ENCODE results near the gene GID4.

Gene GID4

GRCh38 chr17:18018411-18018921 lies 20.7 kb upstream of the GID4 start:
- DNase-seq, result no peak

- DNase-seq, result no peak
Measured at GRCh38 chr17:18019838-18020154, 19.4 kb upstream of the GID4 start.

GRCh38 chr17:18020971-18021370 lies 18.2 kb upstream of the GID4 start:
- DNase-seq, result no peak

DNA sequence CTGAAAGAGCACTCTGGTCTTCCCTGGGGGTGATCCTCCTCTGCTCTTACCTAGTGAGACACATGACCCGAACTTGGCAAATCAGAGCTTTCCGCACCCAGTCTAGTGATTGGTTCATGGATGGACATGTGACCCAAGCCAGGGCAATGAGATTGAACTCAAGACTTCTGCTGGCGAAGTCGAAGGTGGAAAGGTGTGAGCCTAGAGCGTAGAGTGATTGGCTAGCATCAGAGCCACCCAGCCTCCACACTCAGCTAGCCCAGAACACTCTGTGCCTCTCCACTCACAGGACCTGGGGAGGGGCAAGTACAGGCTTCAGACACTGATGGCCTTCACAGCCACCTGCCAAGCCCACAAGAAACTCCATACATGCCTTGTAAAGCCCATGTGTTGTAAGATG lies 17.8 kb upstream of the GID4 start:
- DNase-seq, result no peak

- no peak for DNase-seq
Measured at GRCh38 chr17:18025241-18025944, 13.8 kb upstream of the GID4 start.

- peak; percentile 57 for DNase-seq
Measured at GRCh38 chr17:18025945-18026776, 13.0 kb upstream of the GID4 start.

GRCh38 chr17:18027280-18027679 lies 11.9 kb upstream of the GID4 start:
- DNase-seq, result no peak

DNA sequence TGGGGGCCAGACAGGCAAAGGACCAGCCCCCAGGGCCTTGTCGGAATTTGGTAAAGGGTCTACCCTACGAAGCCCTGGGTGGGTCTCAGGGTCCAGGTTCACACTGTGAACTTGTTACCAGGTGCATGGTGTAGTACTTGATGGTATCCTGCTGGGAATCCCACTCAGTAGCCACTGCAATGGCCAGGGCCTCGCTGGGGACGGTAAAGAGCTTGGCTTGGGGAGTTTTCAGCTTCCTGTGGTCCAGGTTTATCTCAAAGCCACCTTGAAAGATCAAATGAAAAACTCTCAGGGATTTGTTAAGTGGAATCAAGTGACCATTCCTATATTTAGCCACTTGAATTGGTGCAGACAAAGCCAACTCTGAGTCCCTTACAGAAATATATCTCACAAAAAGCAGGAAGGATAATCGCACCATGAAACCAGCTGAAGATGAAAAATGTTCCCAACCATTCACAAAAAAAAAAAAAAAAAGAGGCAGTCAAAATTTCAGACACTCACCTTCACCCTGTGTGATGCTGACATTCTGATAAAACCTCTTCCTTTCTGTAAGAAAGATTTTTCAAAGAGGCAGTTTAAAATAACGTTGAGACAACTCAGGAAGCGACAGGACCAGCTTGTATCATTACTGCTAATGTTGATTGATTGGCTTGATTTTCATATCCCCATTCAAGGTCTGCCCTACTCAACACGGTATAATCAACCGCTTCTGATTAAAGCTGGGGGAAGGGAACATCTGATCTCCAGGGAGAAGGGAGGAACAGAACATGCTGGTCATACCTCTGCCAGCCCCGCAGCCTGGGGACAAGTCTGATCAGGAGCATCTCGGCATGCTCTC lies 10.9 kb upstream of the GID4 start:
- peak; percentile 84 for DNase-seq

- DNase-seq, result peak; percentile 82
Measured at GRCh38 chr17:18028952-18029540, 10.2 kb upstream of the GID4 start.

GRCh38 chr17:18031955-18032354 lies 7.3 kb upstream of the GID4 start:
- no peak for DNase-seq

GRCh38 chr17:18033442-18034099 lies 5.6 kb upstream of the GID4 start:
- DNase-seq, result peak; percentile 97

GRCh38 chr17:18035704-18036103 lies 3.5 kb upstream of the GID4 start:
- DNase-seq, result no peak

DNA sequence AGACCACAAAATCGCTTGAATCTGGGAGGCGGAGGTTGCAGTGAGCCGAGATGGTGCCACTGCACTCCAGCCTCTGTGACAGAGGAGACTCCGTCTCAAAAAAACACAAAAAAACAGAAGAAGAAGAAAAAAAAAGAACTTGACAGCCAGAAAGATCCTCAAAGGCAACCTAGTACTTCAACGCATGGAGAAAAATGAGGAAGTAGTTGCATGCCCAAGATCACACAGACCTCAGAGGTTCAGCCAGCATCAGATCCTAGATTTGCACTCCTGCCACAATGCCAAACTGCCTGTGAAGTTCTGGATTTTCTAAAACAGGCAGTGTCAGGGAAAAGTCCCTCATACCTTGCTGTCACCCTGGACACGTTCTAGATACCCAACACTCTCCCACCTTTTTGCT lies 1.7 kb upstream of the GID4 start:
- DNase-seq, result no peak

DNA sequence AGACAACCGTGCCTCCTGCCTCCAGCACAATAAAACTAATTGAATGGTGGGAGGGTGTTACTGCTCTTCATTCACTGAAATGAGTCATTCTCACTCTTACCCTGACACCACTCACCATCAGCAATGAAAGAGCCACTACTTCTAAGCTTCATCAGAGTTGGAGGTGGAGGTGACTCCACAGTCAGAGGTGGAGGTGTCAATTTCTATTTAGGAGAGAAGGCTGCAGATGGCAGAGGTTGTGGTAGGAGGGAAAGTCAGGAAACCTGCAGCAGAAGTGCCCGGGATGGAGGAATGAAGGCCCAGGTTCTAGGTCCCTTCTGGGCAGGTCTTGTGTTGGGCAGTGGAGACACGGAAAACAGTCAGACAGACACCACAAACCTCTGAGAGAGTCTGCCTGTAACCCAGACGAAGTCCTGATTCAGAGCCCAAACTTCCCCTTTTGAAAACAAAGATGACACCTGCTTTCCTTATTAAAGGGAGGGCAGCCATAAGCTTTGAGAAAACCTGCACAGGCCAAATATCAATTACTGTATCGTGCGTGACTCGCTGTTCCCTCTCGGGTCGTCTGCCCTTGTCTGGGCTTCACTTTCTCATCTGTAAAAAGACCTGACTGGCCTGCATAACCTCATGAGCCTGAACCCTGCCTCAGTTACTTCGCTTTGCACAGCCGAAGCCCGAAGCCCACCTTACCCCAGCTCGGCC lies 908 bp upstream of the GID4 start:
- DNase-seq, result no peak

- DNase-seq, result no peak
Measured at GRCh38 chr17:18039535-18040260, 490 bp downstream of the GID4 start.

DNA sequence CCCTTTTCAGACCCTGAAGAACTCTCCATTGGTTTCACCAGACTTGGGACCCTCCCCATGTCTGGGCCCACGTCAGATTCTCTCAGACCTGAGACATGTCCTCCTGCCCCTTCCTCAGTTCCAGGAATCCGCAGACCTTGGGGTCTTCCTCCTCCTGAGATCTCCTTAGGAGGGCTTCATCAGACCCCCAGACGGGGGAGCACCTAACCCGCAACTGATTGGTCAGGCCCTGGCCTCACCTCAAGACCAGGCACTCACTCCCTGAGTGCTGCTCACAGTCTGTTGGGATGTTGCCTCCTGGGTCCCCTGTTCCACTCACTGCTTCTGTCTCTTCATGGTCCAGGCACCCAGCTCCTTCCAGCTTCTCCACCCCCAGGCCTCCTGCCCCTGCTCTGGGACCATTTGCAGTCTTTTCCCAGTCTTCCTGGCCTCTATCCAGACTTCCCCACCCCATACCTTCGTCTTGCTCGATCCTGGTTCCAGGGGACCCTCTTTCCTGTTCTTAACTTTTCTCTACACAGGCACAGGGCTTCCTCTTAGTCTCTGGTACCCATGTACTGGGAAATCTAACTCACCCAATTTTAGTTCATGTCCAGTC lies 1.2 kb downstream of the GID4 start:
- no peak for DNase-seq

- no peak for DNase-seq
Measured at GRCh38 chr17:18041776-18042175, 2.6 kb downstream of the GID4 start.

- peak; percentile 39 for DNase-seq
Measured at GRCh38 chr17:18042983-18043382, 3.8 kb downstream of the GID4 start.

DNA sequence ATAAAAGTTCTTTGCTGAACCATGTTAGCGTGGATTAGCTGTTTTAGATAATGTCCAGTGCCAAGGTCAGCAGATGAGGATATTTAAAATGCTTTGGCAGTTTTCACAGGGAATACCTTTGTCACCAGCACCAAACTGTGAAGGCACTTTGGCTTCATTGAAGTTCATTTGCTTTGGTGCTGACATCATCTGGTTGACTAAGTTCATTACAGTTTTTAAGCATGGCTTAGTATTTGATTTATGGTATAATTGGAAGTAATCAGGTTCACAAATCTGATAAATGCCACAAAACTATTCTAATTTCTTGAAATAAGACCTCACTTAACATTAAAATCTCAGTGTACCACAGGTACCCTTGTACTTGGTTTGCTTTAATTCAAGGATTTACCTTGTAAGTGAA lies 4.3 kb downstream of the GID4 start:
- DNase-seq, result peak; percentile 59

DNA sequence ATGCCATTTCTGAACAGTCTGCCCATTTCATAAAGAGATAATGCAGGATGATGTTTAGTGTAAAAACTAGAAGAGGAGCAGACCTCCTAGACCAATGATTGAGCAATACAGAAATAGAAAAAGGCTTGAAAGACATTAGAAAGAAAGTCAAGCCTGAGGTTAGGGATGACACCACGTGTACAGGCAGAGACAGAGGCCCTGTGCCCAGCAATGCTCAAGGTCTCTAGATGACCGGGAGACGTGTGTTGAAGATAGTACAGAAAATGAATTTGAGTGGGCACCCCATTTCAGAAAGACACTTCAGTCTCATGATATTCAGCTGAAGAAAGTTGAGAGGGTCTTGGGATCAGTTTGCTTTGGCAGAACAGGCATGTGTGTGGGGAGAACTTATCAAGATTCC lies 5.4 kb downstream of the GID4 start:
- no peak for DNase-seq
